Uterine smooth muscle cell (primary cell): ENCODE results near the gene METTL5. TPM values are rescaled to one million over a fixed set of nuclear protein-coding genes. Genes with fewer than 3 reads are reported as not detected.

Source experiments
- total RNA-seq: library from RNA; depleted of rRNA; stranded (reverse); fragments of >200 nt; gene quantifications from 2 replicates; pipeline ENCODE4 v1.2.3, GENCODE V29; 2014

METTL5 gene
- 50.2 and 64.9 TPM in 2 replicates for total RNA-seq

DNA sequence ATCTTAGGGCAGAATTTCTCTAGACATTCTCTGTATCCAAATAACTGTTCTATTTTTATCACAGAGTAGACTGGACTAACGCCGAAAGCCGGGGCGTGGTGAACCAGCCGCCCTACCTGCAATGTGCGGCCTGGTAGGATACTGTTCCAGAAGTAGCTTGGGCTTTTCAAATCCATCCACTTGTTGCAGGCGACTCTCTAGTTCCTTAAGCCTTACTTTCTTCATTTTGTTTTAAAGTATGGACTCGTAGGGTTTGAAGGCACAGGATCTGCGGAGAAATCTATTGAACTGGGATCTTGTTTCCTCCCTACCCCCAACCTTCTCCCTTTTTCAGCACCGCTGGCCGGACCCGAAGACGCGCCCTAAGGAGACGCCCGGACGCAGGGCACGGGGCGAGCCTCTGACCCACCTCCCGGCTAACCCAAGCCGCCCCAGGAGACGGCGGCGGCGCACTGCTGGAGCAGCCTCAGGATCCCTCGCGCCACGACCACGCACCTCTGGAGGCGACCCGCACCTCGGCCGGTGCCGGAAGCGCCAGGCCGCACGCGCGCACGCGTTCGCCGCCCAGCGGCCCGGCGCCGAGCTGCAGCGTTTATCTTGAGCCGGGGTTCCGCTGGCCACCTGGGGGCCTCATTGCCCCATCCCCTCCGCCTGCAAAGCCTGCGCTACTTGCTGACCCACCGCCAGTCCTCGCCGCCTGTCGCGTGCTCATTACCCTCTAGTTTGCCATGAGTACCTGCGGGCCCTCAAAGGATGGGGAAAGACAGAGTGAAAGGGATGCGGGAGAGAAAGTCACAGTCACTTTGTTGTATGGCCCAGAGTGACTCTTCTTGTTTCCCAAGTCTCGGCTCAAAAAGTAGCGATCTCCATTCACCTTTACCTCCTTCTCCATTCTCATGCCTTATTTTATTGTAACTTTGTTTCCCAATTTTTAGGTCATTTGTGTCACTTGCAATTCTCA is at the start of gene METTL5:
METTL5 (minus strand) TSS at position 533 of the 961 bp plus-strand sequence; CDS start at position 225, 308 bp downstream.

DNA sequence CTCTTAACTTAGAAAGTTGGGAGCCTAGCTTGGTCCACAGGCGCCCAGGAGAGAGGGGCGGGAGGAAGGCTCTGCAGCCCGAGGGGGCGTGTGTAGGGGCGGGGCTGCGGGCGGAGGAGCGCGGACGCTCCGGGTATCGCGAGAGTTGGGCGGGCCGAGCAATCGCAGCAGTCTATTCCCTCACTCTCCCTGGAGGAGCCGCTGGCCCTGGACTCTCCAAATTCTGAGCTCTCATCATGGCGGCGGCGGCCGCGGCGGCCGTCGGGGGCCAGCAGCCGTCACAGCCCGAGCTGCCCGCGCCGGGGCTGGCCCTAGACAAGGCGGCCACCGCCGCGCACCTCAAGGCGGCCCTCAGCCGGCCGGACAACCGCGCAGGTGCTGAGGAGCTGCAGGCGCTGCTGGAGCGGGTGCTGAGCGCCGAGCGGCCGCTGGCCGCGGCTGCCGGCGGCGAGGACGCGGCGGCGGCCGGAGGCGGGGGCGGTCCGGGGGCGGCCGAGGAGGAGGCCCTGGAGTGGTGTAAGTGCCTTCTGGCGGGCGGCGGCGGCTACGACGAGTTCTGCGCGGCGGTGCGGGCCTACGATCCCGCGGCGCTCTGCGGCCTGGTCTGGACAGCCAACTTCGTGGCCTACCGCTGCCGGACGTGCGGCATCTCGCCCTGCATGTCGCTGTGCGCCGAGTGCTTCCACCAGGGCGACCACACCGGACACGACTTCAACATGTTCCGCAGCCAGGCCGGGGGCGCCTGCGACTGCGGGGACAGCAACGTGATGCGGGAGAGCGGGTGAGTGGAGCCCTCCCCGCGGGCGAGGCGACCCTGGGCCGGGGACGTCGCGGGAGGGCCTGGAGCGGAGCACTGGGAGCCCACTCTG is 2.8 kb upstream of the METTL5 start, which contains the start of gene UBR3:
UBR3 (plus strand) TSS at position 183 of the 869 bp plus-strand sequence; CDS start at position 237, 54 bp downstream.

DNA sequence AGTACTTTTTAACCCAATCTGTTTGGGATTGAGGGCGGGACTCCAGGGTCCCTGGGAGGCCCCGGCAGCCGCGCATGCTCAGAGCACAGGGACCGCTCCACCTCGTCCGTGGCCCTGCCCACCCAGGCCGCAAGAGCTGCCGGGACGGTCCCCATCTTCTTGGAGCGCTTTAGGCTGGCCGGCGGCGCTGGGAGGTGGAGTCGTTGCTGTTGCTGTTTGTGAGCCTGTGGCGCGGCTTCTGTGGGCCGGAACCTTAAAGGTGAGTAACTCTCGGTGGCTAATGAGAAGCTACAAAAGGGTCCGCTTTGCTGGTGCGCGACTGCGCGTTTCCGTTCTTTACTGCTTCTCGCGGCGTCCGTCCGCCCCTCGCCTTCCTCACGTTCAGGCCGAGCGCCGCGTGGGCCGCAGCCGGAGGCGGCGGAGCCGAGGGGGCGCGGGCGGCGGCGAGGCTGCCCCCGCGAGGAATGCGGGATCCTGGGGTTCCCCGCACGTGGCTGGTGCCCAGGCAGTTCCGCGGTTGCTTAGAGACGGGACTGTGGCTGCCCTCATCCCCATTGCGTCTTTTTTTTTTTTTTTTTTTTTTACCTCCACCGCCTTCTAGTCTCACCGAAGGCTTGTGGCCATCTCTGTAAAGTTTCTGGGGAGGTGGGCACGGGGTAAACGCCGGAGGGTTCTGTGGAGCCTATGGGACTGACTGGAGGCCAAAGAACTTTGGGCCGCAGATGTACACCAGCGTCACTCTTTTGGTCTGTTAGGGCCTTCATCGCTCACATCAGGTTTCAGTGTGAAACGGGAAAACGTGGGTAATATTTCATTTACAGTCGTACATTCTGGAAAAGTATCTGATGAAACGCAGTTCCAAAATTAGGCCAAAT is 25.8 kb downstream of the METTL5 start, which contains the start of gene SSB:
SSB (plus strand) TSS at position 154 of the 875 bp plus-strand sequence. CDS start 2,090 bp downstream, outside the sequence.

Other genes with a start within 250 kb of the METTL5 start
- 33.3 and 39.9 TPM in 2 replicates for gene PPIG, start 240.6 kb downstream of the METTL5 start, total RNA-seq
- under 0.01 TPM in 1 of 2 replicates, not detected in the other for gene CFAP210, start 130.5 kb downstream of the METTL5 start, total RNA-seq
- 1.5 and 2.2 TPM in 2 replicates for gene PHOSPHO2, start 130.4 kb downstream of the METTL5 start, total RNA-seq
- gene KLHL23, start 91.1 kb downstream of the METTL5 start, total RNA-seq, result 5.1 and 5.4 TPM in 2 replicates
- gene SSB, start 26.0 kb downstream of the METTL5 start, total RNA-seq, result 102 and 142 TPM in 2 replicates
- 51.0 and 54.5 TPM in 2 replicates for gene UBR3, start 2.5 kb upstream of the METTL5 start, total RNA-seq